K562 (cell line): ENCODE data around the gene TEAD3. TPM values are rescaled to one million over a fixed set of nuclear protein-coding genes. Genes with fewer than 3 reads are reported as not detected.

ENCODE experiments used
- CAMTA2 ChIP-seq: fragments of 250-450 bp; sonication (Bioruptor Pico); conservative IDR thresholded peaks from 2 replicates; pipeline ENCODE4 v1.5.1; 2022
- FOXJ3 ChIP-seq: sonication (generic); formaldehyde crosslinking; IDR thresholded peaks from 2 replicates; pipeline ENCODE4 v1.4.0; 2020; ENCODE audit warnings: mild to moderate bottlenecking, missing genetic modification reagents
- FOXK2 ChIP-seq, 2 experiments: fragments of 450-650 bp; IDR thresholded peaks in 1 of 2; conservative IDR thresholded peaks in 1 of 2; 2 replicates each; pipeline ENCODE4 v1.6.1; 2016; ENCODE audit warnings: low read depth in 2 of 2, mild to moderate bottlenecking in 1 of 2
- GABPB1 ChIP-seq: sonication (generic); formaldehyde crosslinking; IDR thresholded peaks from 2 replicates; pipeline ENCODE4 v1.8.0; 2022; ENCODE audit warnings: mild to moderate bottlenecking, missing genetic modification reagents
- HDAC2 ChIP-seq: fragments of 450-650 bp; IDR thresholded peaks from 2 replicates; pipeline ENCODE4 v1.6.1; 2016; ENCODE audit warnings: mild to moderate bottlenecking
- HNRNPH1 ChIP-seq: fragments of 200-400 bp; formaldehyde crosslinking; optimal IDR thresholded peaks from 2 replicates; pipeline ENCODE3; 2017; ENCODE audit warnings: low read depth, mild to moderate bottlenecking, low read length, moderate library complexity
- KDM1A ChIP-seq, 2 experiments: fragments of 450-650 bp; IDR thresholded peaks; 2 replicates each; pipeline ENCODE4 v1.6.1; 2016; ENCODE audit warnings: mild to moderate bottlenecking in 2 of 2
- KLF1 ChIP-seq: fragments of 450-650 bp; IDR thresholded peaks from 2 replicates; pipeline ENCODE4 v1.6.1; 2016; ENCODE audit warnings: missing genetic modification characterization, missing compliant biosample characterization
- NFE2 ChIP-seq: IDR thresholded peaks from 2 replicates; pipeline ENCODE4 v1.6.1; 2014; ENCODE audit warnings: antibody characterized with exemption, low read depth
- SMAD1 ChIP-seq: fragments of 150-350 bp; IDR thresholded peaks from 2 replicates; pipeline ENCODE4 v1.6.1; 2014; ENCODE audit warnings: low read length, low read depth; ENCODE audit not compliant: partially characterized antibody
- SNRNP70 ChIP-seq: fragments of 200-400 bp; formaldehyde crosslinking; optimal IDR thresholded peaks from 2 replicates; pipeline ENCODE3; 2017; ENCODE audit warnings: low read depth, low read length
- ZC3H4 ChIP-seq: sonication (generic); formaldehyde crosslinking; IDR thresholded peaks from 2 replicates; pipeline ENCODE4 v1.9.0; 2021; ENCODE audit warnings: missing genetic modification reagents, borderline replicate concordance
- ZNF134 ChIP-seq: fragments of 250-450 bp; sonication (Bioruptor Pico); conservative IDR thresholded peaks from 2 replicates; pipeline ENCODE4 v1.4.0; 2020
- polyA plus RNA-seq, 8 experiments: library from polyadenylated mRNA; depleted of rRNA in 4 of 8; stranded (reverse) in 5 of 8; unstranded in 3 of 8; fragments of >200 nt; fragmentation: Nextera tagmentation in 2 of 8; fragmentation: Illumina TruSeq in 1 of 8; extraction: Ambion mirVana in 2 of 8; extraction: Trizol in 1 of 8; gene quantifications; 2 replicates each; pipeline versions ENCODE4 v1.2.1 to v1.2.3, GENCODE V29; 2011 to 2014; ENCODE audit warnings: inconsistent platforms in 1 of 8, missing spikeins in 1 of 8
- total RNA-seq, 7 experiments: library from RNA; depleted of rRNA in 6 of 7; stranded (reverse); fragments of >200 nt in 6 of 7; fragmentation: Illumina TruSeq in 2 of 7; extraction: Trizol in 2 of 7; gene quantifications; 2 replicates each; pipeline versions ENCODE4 v1.2.1 to v1.2.3, GENCODE V29; 2011 to 2021; ENCODE audit warnings: low replicate concordance in 1 of 7
- TF ChIP-seq, protein P1 (sequence below): sonication (generic); formaldehyde crosslinking; IDR thresholded peaks from 2 replicates; pipeline ENCODE4 v1.4.0; 2020; ENCODE audit warnings: mild to moderate bottlenecking, missing genetic modification reagents
- TF ChIP-seq, protein P2 (sequence below): fragments of 250-450 bp; sonication (Bioruptor Pico); IDR thresholded peaks from 2 replicates; pipeline ENCODE4 v1.6.1; 2021; ENCODE audit warnings: mild to moderate bottlenecking
- TF ChIP-seq, protein P3 (sequence below), 2 experiments: fragments of 250-450 bp in 1 of 2; fragments of 450-650 bp in 1 of 2; sonication (Bioruptor Pico) in 1 of 2; IDR thresholded peaks; 2 replicates each; pipeline versions ENCODE4 v1.6.1 to v1.8.0; 2016 to 2021; ENCODE audit warnings: mild to moderate bottlenecking in 2 of 2, moderate library complexity in 2 of 2, missing compliant biosample characterization in 1 of 2, missing genetic modification characterization in 1 of 2
- TF ChIP-seq, protein P4 (sequence below): fragments of 150-350 bp; conservative IDR thresholded peaks from 2 replicates; pipeline ENCODE4 v1.6.1; 2014; ENCODE audit warnings: low read length
- TF ChIP-seq, protein P5 (sequence below), 3 experiments: IDR thresholded peaks in 2 of 3; conservative IDR thresholded peaks in 1 of 3; 2 replicates each; pipeline ENCODE4 v1.5.1; 2011 to 2012; ENCODE audit warnings: low read length in 3 of 3, mild to moderate bottlenecking in 3 of 3, control low read depth in 2 of 3, improper control_type of control experiment in 1 of 3, inconsistent platforms in 1 of 3, low read depth in 1 of 3, mixed read lengths in 1 of 3, moderate library complexity in 1 of 3; ENCODE audit not compliant: insufficient read depth in 2 of 3

The TEAD3 gene
- total and polyA plus RNA-seq, 9 of the 15 experiments (the other 6 are each of a cell fraction or from before 2014, with no cell fraction given): 0.63 to 13.2 (median 3.3) TPM

DNA sequence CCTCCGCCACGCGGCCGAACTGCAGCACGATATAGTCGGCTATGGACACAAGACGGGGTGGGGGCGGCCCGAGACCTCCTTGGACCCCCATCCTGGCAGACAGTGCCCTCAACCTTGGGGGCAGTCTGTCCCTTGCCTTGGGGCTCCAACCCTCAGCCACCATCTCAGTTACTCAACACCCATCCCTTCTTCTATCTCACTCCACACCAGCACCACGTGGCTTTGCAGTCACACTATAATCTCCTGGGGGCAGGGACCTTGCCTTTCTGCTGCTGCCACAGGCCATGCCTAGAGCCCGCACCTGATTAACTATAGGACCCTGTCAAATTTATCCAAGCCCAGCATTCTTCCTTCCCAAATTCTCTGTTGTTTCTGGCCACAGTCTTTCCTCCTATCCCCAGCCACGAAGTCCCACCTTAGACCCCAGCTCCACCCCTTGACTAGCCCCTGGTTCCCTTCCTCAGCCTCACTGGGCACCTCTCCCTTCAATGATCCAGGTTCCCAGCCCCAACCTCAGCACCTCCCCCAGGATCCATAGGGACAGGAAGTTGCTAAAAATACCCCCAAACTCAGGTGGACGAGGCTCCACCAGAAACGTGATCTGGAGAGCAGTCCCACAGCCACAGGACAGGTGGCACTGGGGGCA lies 1.7 kb upstream of the TEAD3 start (continued):
- TF ChIP-seq, protein P1, sequence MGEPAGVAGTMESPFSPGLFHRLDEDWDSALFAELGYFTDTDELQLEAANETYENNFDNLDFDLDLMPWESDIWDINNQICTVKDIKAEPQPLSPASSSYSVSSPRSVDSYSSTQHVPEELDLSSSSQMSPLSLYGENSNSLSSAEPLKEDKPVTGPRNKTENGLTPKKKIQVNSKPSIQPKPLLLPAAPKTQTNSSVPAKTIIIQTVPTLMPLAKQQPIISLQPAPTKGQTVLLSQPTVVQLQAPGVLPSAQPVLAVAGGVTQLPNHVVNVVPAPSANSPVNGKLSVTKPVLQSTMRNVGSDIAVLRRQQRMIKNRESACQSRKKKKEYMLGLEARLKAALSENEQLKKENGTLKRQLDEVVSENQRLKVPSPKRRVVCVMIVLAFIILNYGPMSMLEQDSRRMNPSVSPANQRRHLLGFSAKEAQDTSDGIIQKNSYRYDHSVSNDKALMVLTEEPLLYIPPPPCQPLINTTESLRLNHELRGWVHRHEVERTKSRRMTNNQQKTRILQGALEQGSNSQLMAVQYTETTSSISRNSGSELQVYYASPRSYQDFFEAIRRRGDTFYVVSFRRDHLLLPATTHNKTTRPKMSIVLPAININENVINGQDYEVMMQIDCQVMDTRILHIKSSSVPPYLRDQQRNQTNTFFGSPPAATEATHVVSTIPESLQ (CRISPR knock-in tag): 0 out of 2 replicates have a peak, but pooled peaks have one; percentile 49
- TF ChIP-seq GABPB1 (CRISPR knock-in tag) (no peak; the same call in 1 of the 2 replicates), CAMTA2 (no peak), FOXK2 (conservative IDR thresholded peaks at IDR 0.05 in 1 of 2, IDR thresholded peaks at IDR 0.05 in 1 of 2; ENCODE audit: low read depth in 2 of 2) (peak; percentile 10 to 17; a peak in 1 of 4 replicates), ZNF134 (CRISPR knock-in tag) (peak; percentile 70; the same call in 1 of the 2 replicates), SMAD1 (no peak), HNRNPH1 (no peak), SNRNP70 (no peak), KLF1 (tag) (no peak), KDM1A (IDR thresholded peaks at IDR 0.05) (no peak), ZC3H4 (peak; percentile 36; the same call in 1 of the 2 replicates), HDAC2 (peak; percentile 15; the same call in 1 of the 2 replicates), NFE2 (no peak), FOXJ3 (CRISPR knock-in tag) (no peak)
- TF ChIP-seq, protein P2, sequence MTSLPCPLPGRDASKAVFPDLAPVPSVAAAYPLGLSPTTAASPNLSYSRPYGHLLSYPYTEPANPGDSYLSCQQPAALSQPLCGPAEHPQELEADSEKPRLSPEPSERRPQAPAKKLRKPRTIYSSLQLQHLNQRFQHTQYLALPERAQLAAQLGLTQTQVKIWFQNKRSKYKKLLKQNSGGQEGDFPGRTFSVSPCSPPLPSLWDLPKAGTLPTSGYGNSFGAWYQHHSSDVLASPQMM: no peak
- TF ChIP-seq, protein P3, sequence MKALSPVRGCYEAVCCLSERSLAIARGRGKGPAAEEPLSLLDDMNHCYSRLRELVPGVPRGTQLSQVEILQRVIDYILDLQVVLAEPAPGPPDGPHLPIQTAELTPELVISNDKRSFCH (CRISPR knock-in tag; IDR thresholded peaks at IDR 0.05): no peak
- TF ChIP-seq, protein P3 (tag; IDR thresholded peaks at IDR 0.05): 0 out of 2 replicates have a peak, but pooled peaks have one; percentile 41
- TF ChIP-seq, protein P4, sequence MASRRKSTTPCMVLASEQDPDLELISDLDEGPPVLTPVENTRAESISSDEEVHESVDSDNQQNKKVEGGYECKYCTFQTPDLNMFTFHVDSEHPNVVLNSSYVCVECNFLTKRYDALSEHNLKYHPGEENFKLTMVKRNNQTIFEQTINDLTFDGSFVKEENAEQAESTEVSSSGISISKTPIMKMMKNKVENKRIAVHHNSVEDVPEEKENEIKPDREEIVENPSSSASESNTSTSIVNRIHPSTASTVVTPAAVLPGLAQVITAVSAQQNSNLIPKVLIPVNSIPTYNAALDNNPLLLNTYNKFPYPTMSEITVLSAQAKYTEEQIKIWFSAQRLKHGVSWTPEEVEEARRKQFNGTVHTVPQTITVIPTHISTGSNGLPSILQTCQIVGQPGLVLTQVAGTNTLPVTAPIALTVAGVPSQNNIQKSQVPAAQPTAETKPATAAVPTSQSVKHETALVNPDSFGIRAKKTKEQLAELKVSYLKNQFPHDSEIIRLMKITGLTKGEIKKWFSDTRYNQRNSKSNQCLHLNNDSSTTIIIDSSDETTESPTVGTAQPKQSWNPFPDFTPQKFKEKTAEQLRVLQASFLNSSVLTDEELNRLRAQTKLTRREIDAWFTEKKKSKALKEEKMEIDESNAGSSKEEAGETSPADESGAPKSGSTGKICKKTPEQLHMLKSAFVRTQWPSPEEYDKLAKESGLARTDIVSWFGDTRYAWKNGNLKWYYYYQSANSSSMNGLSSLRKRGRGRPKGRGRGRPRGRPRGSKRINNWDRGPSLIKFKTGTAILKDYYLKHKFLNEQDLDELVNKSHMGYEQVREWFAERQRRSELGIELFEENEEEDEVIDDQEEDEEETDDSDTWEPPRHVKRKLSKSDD: no peak
- TF ChIP-seq, protein P5, sequence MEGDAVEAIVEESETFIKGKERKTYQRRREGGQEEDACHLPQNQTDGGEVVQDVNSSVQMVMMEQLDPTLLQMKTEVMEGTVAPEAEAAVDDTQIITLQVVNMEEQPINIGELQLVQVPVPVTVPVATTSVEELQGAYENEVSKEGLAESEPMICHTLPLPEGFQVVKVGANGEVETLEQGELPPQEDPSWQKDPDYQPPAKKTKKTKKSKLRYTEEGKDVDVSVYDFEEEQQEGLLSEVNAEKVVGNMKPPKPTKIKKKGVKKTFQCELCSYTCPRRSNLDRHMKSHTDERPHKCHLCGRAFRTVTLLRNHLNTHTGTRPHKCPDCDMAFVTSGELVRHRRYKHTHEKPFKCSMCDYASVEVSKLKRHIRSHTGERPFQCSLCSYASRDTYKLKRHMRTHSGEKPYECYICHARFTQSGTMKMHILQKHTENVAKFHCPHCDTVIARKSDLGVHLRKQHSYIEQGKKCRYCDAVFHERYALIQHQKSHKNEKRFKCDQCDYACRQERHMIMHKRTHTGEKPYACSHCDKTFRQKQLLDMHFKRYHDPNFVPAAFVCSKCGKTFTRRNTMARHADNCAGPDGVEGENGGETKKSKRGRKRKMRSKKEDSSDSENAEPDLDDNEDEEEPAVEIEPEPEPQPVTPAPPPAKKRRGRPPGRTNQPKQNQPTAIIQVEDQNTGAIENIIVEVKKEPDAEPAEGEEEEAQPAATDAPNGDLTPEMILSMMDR (IDR thresholded peaks at IDR 0.05 in 2 of 3, conservative IDR thresholded peaks at IDR 0.05 in 1 of 3; ENCODE audit: insufficient read depth in 2 of 3, low read depth in 1 of 3, low read length in 3 of 3): no peak
